ENCODE results near the gene CFAP300. TPM values are rescaled to one million over a fixed set of nuclear protein-coding genes. Genes with fewer than 3 reads are reported as not detected.

The CFAP300 gene
- total and polyA plus RNA-seq, 12 donors = 2.7 to 9.5 (median 4.4) TPM

- Histone ChIP-seq H3K4me1 (replicated peaks in 1 of 2) (peaks cover 6 to 10% of the 10 kb centered on the region in 2 donors), H3K9me3 (replicated peaks in 1 of 3) (no peaks in the 10 kb centered on the region), H3K36me3 (replicated peaks in 1 of 2) (no peaks in the 10 kb centered on the region), H3K27me3 (no peaks in the 10 kb centered on the region), H3K27ac (no peak overlapping the region), H3K4me3 (no peak overlapping the region)
- TF ChIP-seq, protein P1, sequence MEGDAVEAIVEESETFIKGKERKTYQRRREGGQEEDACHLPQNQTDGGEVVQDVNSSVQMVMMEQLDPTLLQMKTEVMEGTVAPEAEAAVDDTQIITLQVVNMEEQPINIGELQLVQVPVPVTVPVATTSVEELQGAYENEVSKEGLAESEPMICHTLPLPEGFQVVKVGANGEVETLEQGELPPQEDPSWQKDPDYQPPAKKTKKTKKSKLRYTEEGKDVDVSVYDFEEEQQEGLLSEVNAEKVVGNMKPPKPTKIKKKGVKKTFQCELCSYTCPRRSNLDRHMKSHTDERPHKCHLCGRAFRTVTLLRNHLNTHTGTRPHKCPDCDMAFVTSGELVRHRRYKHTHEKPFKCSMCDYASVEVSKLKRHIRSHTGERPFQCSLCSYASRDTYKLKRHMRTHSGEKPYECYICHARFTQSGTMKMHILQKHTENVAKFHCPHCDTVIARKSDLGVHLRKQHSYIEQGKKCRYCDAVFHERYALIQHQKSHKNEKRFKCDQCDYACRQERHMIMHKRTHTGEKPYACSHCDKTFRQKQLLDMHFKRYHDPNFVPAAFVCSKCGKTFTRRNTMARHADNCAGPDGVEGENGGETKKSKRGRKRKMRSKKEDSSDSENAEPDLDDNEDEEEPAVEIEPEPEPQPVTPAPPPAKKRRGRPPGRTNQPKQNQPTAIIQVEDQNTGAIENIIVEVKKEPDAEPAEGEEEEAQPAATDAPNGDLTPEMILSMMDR (IDR thresholded peaks at IDR 0.05) = no peak
- TF ChIP-seq POLR2A (IDR thresholded peaks at IDR 0.05) = no peak
- intact Hi-C loops (cut with DNase I) = no loop called here
- no peak for DNase-seq
- 79 to 87% (median 82%) methylated on average over 5 of the region's 5 CpGs for WGBS, 4 donors
Observed at GRCh38 chr11:102014756-102015155, 32.5 kb upstream of the CFAP300 start.

- intact Hi-C loops (cut with DNase I) = no loop called here
Observed at GRCh38 chr11:102017026-102017425, 30.2 kb upstream of the CFAP300 start.

DNA sequence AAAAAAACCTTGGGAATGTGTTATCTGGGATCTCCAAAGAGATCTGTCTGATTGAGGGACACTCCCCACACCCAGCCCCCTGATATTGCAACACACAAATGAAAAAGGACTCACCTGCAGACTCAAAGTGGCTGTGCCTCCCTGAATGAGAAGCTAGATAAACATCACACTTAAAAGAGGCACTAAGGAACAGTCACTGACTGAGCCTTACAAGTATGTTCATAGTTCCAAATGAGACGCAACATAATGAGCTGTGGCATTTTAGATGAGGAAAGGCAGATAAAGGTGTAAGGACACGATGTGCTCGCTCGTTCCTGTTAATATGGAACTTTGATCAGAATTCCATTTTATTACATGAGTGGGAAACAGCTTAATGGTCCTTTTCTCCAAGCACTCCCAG lies 21.0 kb upstream of the CFAP300 start:
- TF ChIP-seq, protein P1 (IDR thresholded peaks at IDR 0.05) = no peak
- TF ChIP-seq POLR2A (IDR thresholded peaks at IDR 0.05) = no peak
- DNase-seq = no peak
- intact Hi-C loops (cut with DNase I) = no loop called here
- no peaks in the 10 kb centered on the region for H3K36me3 ChIP-seq (replicated peaks in 1 of 2)
- no peaks in the 10 kb centered on the region for H3K27me3 ChIP-seq
- H3K4me1 ChIP-seq (replicated peaks in 1 of 2) = no peaks in the 10 kb centered on the region
- H3K4me3 ChIP-seq = no peak overlapping the region
- WGBS, 4 donors = 56 to 65% (median 61%) methylated on average over 4 of the region's 4 CpGs
- H3K9me3 ChIP-seq (replicated peaks in 1 of 3) = no peaks in the 10 kb centered on the region
- no peak overlapping the region for H3K27ac ChIP-seq

More at GRCh38 chr11:102017026-102017425, 30.2 kb upstream of the CFAP300 start:
- WGBS, 4 donors = 72 to 81% (median 77%) methylated on average over 3 of the region's 3 CpGs
- H3K27ac ChIP-seq = no peak overlapping the region
- H3K27me3 ChIP-seq = no peaks in the 10 kb centered on the region
- no peaks in the 10 kb centered on the region for H3K36me3 ChIP-seq (replicated peaks in 1 of 2)
- no peaks in the 10 kb centered on the region for H3K9me3 ChIP-seq (replicated peaks in 1 of 3)
- H3K4me3 ChIP-seq = no peak overlapping the region
- DNase-seq = no peak
- no peaks in the 10 kb centered on the region for H3K4me1 ChIP-seq (replicated peaks in 1 of 2)
- no peak for TF ChIP-seq POLR2A (IDR thresholded peaks at IDR 0.05)
- TF ChIP-seq, protein P1 (IDR thresholded peaks at IDR 0.05) = no peak

DNA sequence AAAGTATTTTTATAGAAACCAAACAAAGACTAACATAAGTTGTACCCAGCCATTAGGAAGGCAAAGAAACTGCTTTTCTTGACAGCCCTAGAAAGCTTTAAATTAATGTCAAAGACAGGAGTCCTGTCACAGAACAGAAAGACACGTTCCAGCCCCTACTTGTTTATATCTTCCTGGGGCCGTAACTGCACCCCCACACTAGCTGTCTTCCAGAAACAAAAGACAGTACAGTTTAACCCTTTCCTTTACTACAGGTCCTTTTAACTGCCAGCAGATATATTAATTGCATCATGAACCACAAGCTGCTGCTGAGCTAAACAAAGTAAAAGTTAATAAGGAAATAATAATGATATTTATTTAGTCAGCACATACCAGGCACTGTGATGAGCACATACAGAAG lies 20.3 kb upstream of the CFAP300 start:
- TF ChIP-seq, protein P1 (IDR thresholded peaks at IDR 0.05) = no peak
- TF ChIP-seq POLR2A (IDR thresholded peaks at IDR 0.05) = no peak
- WGBS, 4 donors = 2 to 24% (median 12%) methylated on average over 2 of the region's 2 CpGs
- Histone ChIP-seq H3K27me3 (no peaks in the 10 kb centered on the region), H3K9me3 (replicated peaks in 1 of 3) (no peaks in the 10 kb centered on the region), H3K36me3 (replicated peaks in 1 of 2) (no peaks in the 10 kb centered on the region), H3K4me1 (replicated peaks in 1 of 2) (no peaks in the 10 kb centered on the region), H3K4me3 (no peak overlapping the region), H3K27ac (no peak overlapping the region)
- intact Hi-C loops (cut with DNase I) = no loop called here
- no peak for DNase-seq
